ENCODE data around the gene UBE4B. TPM values are rescaled to one million over a fixed set of nuclear protein-coding genes. Genes with fewer than 3 reads are reported as not detected.

The UBE4B gene
- total and polyA plus RNA-seq, 2 of the 13 experiments (the other 11 are each of a cell fraction or from before 2014, with no cell fraction given) = 15.2 to 24.8 TPM

DNA sequence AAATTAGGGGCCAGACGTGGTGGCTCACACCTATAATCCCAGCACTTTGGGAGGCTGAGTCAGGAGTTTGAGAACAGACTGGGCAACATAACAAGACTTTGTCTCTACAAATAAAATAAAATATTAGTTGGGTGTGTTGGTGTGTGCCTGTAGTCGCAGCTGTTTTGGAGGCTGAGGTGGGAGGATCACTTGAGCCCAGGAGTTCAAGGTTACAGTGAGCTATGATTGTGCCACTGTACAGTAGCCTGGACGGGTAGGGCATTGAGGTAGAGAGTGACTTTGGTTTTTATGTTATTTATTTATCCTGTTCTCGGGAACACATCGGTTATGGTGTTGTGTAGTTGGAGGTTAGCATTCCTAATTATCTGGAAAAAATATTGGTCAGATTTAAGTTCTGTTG, 197.1 kb downstream of the UBE4B start:
- Histone ChIP-seq H3K27me3 (ENCODE audit: control insufficient read depth in 1 of 2, insufficient read depth in 2 of 2, low read length in 2 of 2) (no peaks in the 10 kb centered on the region), H3K36me3 (replicated peaks in 1 of 2; ENCODE audit: control insufficient read depth in 1 of 2, insufficient read depth in 2 of 2, low read length in 2 of 2) (no peaks in the 10 kb centered on the region; a peak in 2 of 5 replicates), H3K9me3 (ENCODE audit: low read length) (no peaks in the 10 kb centered on the region), H3K4me1 (ENCODE audit: insufficient read depth, low read length) (peaks cover 43% of the 10 kb centered on the region), H3K9ac (ENCODE audit: insufficient read depth, low read depth, low read length) (no peak overlapping the region), H3K27ac (ENCODE audit: extremely low read length, insufficient read depth, low read length) (no peak overlapping the region), H2AFZ (ENCODE audit: low read length) (no peak overlapping the region), H4K20me1 (ENCODE audit: insufficient read depth, low read length) (peaks cover 27% of the 10 kb centered on the region), H3K79me2 (ENCODE audit: insufficient read depth, low read length) (peaks cover 67% of the 10 kb centered on the region), H3K4me2 (ENCODE audit: low read depth, low read length) (no peak overlapping the region), H3K4me3 (replicated peaks in 1 of 3; ENCODE audit: insufficient read depth in 1 of 3, low read depth in 2 of 3, low read length in 3 of 3) (no peak overlapping the region)
- POLR2A ChIA-PET = no interaction called here
- in situ Hi-C loops (cut with HindIII; ENCODE audit: extremely low pct_ligation_motif_present, low pct_unique_long_range_greater_than_20kb) (no loop called here), intact Hi-C loops (cut with micrococcal nuclease; ENCODE audit: unreplicated experiment) (loop anchor here (2.0 kb wide), 1 partner anchor 19 kb away; the partner anchor contains the start of gene KIF1B)
- no peak for DNase-seq (ENCODE audit: low spot score)
- no TSS peak for BruUV-seq (replicated peaks)
- 77% methylated on average over 5 of the region's 5 CpGs for WGBS (ENCODE audit: low lambda C conversion rate)
- FAIRE-seq = no peak
- no peak for ATAC-seq
- CTCF ChIA-PET (ENCODE audit: low intra/inter-chr PET ratio, low total read pairs) = no interaction called here
- peak; percentile 90 for TF ChIP-seq ZFP90 (CRISPR knock-in tag; IDR thresholded peaks at IDR 0.05; ENCODE audit: borderline replicate concordance)
- 0 out of 2 replicates have a peak, but pooled peaks have one; percentile 15 for TF ChIP-seq SP5 (CRISPR knock-in tag; IDR thresholded peaks at IDR 0.05; ENCODE audit: borderline replicate concordance, low read depth)
- peak; percentile 33; the same call in 1 of the 2 replicates for TF ChIP-seq HNF4A (CRISPR knock-in tag; IDR thresholded peaks at IDR 0.05)
- no peak for TF ChIP-seq ERF (CRISPR knock-in tag; IDR thresholded peaks at IDR 0.05)
- TF ChIP-seq ZFP36L2 (CRISPR knock-in tag; IDR thresholded peaks at IDR 0.05) = no peak
- no peak for TF ChIP-seq ZNF546 (CRISPR knock-in tag; conservative IDR thresholded peaks at IDR 0.05)
- TF ChIP-seq ZNF724P (CRISPR knock-in tag; IDR thresholded peaks at IDR 0.05; ENCODE audit: borderline replicate concordance) = no peak
- TF ChIP-seq ZSCAN22 (CRISPR knock-in tag; IDR thresholded peaks at IDR 0.05) = no peak
- 0 out of 2 replicates have a peak, but pooled peaks have one; percentile 12 for TF ChIP-seq MED1 (CRISPR knock-in tag; IDR thresholded peaks at IDR 0.05)
- TF ChIP-seq BORCS8-MEF2B (CRISPR knock-in tag; IDR thresholded peaks at IDR 0.05) = no peak
- TF ChIP-seq FIP1L1 (IDR thresholded peaks at IDR 0.05; ENCODE audit: borderline replicate concordance, insufficient read depth, low read depth, low read length) = no peak
- TF ChIP-seq FOSL1 (CRISPR knock-in tag; IDR thresholded peaks at IDR 0.05; ENCODE audit: borderline replicate concordance) = no peak
- TF ChIP-seq ZNF552 (CRISPR knock-in tag; IDR thresholded peaks at IDR 0.05; ENCODE audit: borderline replicate concordance) = no peak
- TF ChIP-seq YEATS2 (CRISPR knock-in tag; IDR thresholded peaks at IDR 0.05; ENCODE audit: borderline replicate concordance) = no peak
- TF ChIP-seq ZNF761 (CRISPR knock-in tag; conservative IDR thresholded peaks at IDR 0.05) = no peak
- TF ChIP-seq KDM6A (CRISPR knock-in tag; IDR thresholded peaks at IDR 0.05; ENCODE audit: low read depth) = no peak
- no peak for TF ChIP-seq ZBTB34 (CRISPR knock-in tag; IDR thresholded peaks at IDR 0.05)
- TF ChIP-seq ZNF644 (CRISPR knock-in tag; IDR thresholded peaks at IDR 0.05; ENCODE audit: low read depth) = no peak
- no peak for TF ChIP-seq NFAT5 (CRISPR knock-in tag; IDR thresholded peaks at IDR 0.05)
- TF ChIP-seq ZSCAN29 (CRISPR knock-in tag; conservative IDR thresholded peaks at IDR 0.05) = no peak
- no peak for TF ChIP-seq HDAC1 (CRISPR knock-in tag; IDR thresholded peaks at IDR 0.05)
- no peak for TF ChIP-seq CENPT (CRISPR knock-in tag; IDR thresholded peaks at IDR 0.05; ENCODE audit: low read depth)

Measured in HepG2 (cell line).